ENCODE results near the gene DUOXA1.

DUOXA1 gene

DNA sequence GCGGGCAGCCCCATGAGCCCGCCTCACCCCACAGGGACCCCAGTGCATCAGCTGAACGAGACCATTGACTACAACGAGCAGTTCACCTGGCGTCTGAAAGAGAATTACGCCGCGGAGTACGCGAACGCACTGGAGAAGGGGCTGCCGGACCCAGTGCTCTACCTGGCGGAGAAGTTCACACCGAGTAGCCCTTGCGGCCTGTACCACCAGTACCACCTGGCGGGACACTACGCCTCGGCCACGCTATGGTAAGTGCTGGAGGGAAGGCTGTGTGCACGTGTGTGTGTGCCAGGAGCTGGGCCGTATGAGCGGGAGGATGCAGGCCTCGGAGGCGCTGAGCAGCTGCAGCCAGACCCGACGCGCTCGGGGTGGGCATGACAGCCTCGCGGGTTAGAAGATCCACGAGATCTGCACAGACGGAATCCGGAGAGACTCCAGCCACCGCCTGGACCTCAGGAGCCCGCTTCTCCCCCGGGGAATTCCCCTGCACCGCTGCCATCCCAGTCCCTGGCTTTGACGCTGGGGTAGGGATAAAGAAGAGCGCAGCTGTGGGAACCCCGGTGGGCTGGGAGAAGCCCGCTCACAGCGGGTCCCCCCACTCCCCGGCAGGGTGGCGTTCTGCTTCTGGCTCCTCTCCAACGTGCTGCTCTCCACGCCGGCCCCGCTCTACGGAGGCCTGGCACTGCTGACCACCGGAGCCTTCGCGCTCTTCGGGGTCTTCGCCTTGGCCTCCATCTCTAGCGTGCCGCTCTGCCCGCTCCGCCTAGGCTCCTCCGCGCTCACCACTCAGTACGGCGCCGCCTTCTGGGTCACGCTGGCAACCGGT lies 13.0 kb downstream of the DUOXA1 start:
- no peak for TF ChIP-seq POLR2A (IDR thresholded peaks at IDR 0.05; ENCODE audit: low read depth, low read length)
- FAIRE-seq, result no peak
- no peak for DNase-seq (ENCODE audit: insufficient read length, low spot score)

DNA sequence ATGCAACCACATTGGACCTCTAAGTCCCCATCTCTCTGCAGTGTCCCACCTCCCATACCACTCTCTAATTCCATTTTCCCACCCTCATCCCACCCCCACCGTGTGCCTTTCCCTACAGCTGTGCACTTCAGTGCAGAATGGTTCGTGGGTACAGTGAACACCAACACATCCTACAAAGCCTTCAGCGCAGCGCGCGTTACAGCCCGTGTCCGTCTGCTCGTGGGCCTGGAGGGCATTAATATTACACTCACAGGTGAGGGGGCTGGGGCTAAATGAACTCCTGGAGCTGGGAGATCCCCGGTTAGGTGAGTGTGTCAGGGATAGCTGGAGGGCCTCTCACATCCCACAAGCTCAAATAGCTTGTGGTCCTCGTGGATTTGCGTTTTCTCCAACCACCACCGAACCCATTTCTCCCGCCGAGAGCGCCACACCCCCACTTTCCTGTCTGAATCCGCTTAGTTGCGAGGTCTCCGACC lies 13.6 kb downstream of the DUOXA1 start:
- DNase-seq (ENCODE audit: insufficient read length, low spot score), result no peak
- TF ChIP-seq POLR2A (IDR thresholded peaks at IDR 0.05; ENCODE audit: low read depth, low read length), result no peak
- no peak for FAIRE-seq

DNA sequence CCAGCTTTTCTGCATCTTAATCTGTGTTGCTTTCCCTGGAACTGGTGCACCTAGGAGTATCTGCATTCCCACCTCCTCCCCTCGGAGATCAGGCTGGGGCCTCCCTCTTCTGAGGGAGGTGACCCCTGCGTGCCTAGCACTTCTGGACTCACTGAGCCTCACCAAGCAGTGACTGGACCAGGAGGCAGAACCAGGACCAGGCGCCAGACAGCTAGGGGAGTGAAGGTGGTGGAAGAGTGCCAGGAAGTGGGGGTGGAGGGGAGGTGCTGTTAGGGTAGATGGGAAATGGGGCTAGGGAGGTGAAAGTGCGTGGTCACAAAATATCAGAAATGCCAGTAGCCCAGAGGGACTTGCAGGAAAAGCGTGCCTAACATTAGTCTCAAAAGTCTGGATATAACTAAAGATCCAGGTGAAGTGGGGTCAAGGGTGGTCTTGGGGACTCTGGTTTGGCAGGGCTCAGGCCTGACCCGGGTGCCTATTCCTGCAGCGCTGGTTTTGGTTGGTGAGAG lies 14.3 kb downstream of the DUOXA1 start:
- TF ChIP-seq POLR2A (IDR thresholded peaks at IDR 0.05; ENCODE audit: low read depth, low read length), result no peak
- FAIRE-seq (no peak), DNase-seq (ENCODE audit: insufficient read length, low spot score) (no peak)

DNA sequence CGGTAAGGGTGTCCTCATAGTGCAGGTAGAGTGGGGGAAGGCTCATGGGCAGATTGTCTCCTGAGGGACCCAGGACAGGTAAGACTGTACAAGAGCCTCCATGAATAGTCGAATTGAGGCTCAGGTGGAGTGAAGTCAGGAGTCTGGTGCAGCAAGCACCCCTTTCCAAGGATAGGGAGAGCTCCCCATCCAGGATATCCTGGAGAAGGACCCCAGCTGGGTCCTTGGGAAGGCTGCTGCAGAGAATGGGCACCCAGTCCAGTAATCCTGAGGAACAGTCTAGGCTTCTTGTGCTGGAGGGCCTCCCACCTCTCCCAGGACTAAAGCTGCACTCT lies 15.0 kb downstream of the DUOXA1 start:
- DNase-seq (ENCODE audit: insufficient read length, low spot score) (no peak), FAIRE-seq (no peak)
- TF ChIP-seq POLR2A (IDR thresholded peaks at IDR 0.05; ENCODE audit: low read depth, low read length), result no peak

DNA sequence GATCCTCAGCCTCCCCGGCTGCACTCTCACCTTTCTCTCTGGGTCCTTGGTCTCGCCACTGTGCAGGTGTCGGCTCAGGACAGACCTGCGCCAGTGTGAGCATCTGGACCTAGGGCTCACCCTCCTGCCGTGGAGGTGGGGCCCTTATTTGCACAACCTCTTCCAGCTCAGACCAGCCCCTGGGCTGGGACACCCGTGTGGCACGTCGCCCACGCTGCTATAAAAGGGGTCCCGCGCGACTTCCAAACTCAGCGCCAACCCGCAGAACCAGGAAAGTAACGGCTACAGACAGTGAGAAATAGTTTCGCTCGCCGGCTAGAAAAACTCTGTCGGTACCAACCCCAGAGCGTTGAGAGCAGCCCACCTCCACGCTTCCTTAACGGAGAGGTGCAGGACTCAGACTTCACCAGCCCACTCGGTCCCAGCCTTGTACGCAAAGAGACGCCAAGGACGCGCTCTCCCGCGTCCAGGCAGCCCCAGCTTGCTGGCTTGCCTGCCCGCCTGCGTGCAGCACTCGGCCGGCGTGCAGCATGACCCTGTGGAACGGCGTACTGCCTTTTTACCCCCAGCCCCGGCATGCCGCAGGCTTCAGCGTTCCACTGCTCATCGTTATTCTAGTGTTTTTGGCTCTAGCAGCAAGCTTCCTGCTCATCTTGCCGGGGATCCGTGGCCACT lies 15.5 kb downstream of the DUOXA1 start, which contains the start of the genes DUOX2 and DUOXA2:
TSS of gene DUOX2 (minus strand) at position 97 of the 675 bp plus-strand sequence. CDS start 761 bp downstream, outside the sequence.
TSS of gene DUOXA2 (plus strand) at position 251 of the 675 bp plus-strand sequence. CDS start at position 531, 280 bp downstream.
- no peak for TF ChIP-seq POLR2A (IDR thresholded peaks at IDR 0.05; ENCODE audit: low read depth, low read length)
- FAIRE-seq (no peak), DNase-seq (ENCODE audit: insufficient read length, low spot score) (no peak)

DNA sequence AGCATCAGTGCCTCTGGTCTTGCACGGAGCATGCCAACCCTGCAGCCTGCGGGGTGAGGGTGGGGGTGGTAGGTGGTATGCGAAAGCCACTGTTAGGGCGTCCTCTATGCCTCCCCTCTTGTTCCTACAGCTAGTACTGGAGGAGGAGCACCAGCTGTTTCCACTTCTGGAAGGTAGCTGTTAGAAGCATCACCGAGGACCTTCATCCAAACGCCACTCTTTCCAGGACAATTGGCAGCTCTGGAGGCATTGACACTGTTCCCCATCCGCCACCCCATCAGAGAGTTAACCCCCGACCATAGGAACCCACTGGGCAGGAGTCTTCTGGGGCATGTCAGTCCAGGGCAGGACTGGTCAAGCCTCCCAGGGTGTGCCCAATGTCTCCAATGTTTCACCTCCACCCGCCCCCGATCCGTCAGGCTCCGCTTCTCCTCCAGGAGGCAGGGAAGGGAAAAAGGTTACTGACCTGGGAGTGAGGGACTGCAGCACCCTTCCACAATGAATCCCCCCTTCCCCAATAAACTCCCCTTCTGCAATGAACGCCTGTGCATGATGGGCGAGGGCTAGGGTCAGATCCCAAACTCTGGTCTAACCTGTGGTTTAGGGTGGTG lies 16.2 kb downstream of the DUOXA1 start:
- no peak for DNase-seq (ENCODE audit: insufficient read length, low spot score)
- no peak for TF ChIP-seq POLR2A (IDR thresholded peaks at IDR 0.05; ENCODE audit: low read depth, low read length)
- no peak for FAIRE-seq

DNA sequence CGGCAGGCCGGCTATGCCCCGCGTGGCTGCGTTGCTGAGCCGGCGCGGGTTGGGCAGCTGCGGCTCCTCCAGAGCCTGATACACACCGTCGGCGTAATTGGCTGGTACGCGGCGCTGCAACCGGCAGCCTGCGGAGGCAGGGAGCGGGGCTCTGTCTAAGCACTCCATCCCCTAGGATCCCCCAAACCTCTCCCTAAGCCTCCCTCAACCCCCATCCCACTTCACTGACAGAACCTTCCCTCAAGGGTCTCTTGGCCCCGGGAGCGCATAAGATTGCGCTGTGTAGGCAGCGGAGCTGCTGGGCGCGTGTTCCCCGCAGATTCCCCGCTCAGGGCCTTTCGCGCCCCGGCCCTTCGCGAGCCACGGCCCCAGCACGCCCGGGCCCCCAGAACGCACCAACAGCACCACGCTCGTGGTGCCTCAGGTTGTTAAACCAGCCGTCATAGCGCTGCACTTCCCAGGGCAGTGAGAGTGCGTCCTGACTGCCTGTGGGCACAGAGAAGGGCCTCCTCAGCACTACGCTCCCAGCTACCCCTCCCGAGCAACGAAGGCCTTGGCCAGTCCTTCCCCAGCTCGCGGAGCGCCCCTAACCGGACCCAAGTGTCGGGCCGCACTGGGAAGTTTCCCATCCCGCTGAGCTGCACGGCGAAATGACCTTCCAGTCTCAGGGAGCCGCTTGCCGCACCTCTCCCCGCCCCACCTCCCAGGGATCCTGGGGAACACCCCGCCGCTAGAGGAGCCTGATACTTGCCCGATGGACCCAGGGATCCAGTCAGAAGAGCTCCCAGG lies 16.9 kb downstream of the DUOXA1 start:
- TF ChIP-seq POLR2A (IDR thresholded peaks at IDR 0.05; ENCODE audit: low read depth, low read length), result no peak
- no peak for FAIRE-seq
- DNase-seq (ENCODE audit: insufficient read length, low spot score), result no peak

DNA sequence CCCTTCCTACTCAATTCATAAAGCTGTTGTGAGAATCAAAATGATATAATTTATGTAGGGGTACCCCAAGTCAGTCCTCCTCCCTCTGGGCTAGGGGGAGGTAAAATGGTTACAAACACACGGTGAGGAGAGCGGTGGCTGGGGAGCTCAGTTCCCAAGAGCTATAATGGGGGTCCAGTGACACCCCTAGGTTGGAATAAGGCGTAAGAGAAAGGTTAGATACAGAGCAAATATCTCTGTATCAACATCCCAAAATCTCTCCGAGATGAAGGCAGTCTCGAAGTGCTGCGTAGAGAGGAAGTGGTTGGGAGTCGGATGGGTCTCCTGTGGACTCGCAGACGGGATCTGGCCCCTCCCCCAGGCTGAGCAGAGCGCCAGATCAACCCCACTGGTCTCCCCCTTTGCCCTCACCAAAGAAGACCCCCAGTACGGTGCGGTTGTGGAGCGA lies 17.5 kb downstream of the DUOXA1 start:
- FAIRE-seq, result no peak
- DNase-seq (ENCODE audit: insufficient read length, low spot score), result no peak

DNA sequence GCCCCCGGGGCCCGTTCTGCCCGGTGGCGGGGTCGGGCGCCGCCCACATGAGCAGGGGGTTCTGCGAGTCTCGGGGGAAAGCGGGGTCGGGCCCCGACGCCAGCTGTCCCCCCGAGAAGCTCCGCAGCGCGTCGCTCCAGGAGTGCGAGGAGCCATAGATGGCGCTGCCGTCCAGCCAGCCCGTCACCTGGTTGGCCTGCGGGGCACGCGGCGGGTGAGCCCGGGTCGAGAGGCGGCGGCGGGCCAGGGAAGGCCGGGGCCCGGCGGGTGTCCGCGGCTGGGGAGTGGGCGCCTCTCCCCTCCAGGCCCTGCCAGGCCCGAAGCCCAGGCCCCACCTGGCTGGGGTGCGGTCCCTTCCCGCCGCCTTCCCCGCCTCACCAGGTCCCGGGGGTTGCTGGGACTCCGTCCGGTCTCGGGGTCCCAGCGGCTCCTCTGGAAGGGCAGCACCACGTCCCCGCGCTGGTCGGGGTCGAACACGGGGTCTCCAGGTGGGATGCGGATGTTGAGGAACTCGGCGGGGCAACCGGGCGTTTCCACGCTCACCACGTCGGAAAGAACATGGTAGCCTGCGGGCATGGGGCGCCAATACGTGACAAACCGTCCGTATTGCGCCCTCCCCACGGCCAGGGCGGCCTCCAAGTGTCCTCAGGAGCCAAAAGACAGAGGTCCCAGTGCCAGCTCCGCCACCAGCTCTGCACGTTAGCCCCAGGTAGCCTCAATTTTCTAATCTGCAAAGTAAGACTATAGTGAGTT lies 18.1 kb downstream of the DUOXA1 start:
- DNase-seq (ENCODE audit: insufficient read length, low spot score) (no peak), FAIRE-seq (no peak)
- no peak for TF ChIP-seq POLR2A (IDR thresholded peaks at IDR 0.05; ENCODE audit: low read depth, low read length)

More for the DNA sequence above, 17.5 kb downstream of the DUOXA1 start:
- no peak for TF ChIP-seq POLR2A (IDR thresholded peaks at IDR 0.05; ENCODE audit: low read depth, low read length)

DNA sequence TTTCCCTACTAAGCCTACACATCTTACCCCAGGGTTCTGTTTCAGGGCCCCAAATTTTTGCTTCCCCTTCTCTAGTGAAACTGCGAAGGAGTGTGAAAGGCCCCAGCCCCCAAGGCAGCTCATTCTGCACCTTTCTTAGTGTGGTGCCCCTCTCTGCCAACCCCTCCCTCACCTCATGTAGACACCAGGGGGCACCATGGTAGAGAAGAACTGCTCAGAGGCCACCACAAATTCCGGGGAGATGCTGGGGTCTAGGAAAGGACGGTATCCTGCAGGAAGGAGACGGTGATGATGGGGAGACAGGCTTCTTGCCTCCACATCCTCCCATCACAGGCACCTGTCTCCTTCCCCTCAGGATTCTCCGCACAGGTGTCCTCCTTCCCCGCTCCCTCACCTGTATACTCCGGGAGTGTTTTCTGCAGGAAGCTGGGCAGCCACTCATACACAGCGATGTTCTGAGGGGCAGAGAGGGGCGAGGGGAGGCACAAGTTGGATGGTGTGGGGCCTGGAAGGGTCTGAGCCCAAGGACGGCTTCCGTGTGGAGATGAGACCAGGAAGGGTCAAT lies 19.3 kb downstream of the DUOXA1 start:
- no peak for DNase-seq (ENCODE audit: insufficient read length, low spot score)
- no peak for TF ChIP-seq POLR2A (IDR thresholded peaks at IDR 0.05; ENCODE audit: low read depth, low read length)
- no peak for FAIRE-seq

DNA sequence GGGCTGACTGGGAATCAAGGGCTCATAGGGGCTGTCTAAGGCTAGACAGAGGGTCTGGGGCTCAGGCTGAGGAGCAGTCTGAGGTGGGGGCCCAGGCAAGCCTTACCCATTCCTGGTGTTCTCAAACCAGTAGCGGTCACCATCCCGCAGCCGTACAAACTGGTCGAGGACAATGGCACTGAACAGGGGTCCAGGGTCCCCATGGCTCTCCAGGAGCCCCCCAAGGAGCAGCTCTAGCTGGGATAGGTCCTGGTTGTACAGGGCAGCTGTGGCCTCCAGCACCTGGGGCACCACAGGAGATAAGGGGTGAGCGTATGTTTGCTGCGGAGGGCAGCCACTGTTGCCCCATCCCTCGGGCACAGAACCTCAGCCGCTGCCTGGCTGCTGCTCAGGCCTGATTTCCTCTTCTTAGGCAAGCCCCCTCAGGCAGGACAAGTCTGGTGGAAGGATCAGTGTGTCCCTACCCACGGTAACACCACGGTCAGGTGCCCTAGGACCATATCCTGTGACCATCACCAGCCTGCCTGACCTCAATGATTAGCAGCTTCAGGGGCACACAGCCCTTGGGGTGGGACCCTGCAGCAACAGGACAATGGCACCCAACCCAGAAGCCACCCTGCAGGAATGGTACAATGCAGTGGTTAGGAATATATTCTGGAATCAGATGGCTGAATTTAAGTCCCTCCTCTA lies 21.6 kb downstream of the DUOXA1 start:
- DNase-seq (ENCODE audit: insufficient read length, low spot score) (no peak), FAIRE-seq (no peak)
- TF ChIP-seq POLR2A (IDR thresholded peaks at IDR 0.05; ENCODE audit: low read depth, low read length), result no peak

Data from H54 (cell line).